Activated naive CD4-positive, alpha-beta T cell treated with anti-CD3 and anti-CD28 coated beads, Interleukin-2, amount 50 U/mL, for 72 hours (primary cell): ENCODE data around the gene CIAO3. TPM values are rescaled to one million over a fixed set of nuclear protein-coding genes. Genes with fewer than 3 reads are reported as not detected.
"Not testable (repeated sequence)": the region's sequence is repeated elsewhere in the genome, so short reads cannot be mapped to it uniquely, and the experiment has no call there.

Experiments
- ATAC-seq, 2 donors: fragments of 150-1000 bp; cut with Tn5 transposase; 2 replicates each; pipeline ENCODE4 v1.10.0; 2021; ENCODE audit warnings: mild to moderate bottlenecking in 2 of 2, moderate library complexity in 2 of 2
- DNase-seq, 2 donors: peaks; one replicate each; pipeline ENCODE4 v3.0.0; 2021 to 2022; ENCODE audit warnings: low spot score in 2 of 2
- H3K27ac Mint-ChIP-seq, 2 donors: one replicate each; pipeline ENCODE4 v1.8.0; 2022; ENCODE audit warnings: mild to moderate bottlenecking in 2 of 2, mixed read lengths in 2 of 2
- H3K36me3 Mint-ChIP-seq, 2 donors: one replicate each; pipeline ENCODE4 v1.8.0; 2022; ENCODE audit warnings: mixed read lengths in 2 of 2
- H3K9me3 Mint-ChIP-seq, 2 donors: one replicate each; pipeline ENCODE4 v1.8.0; 2022; ENCODE audit warnings: mixed read lengths in 2 of 2
- total RNA-seq, 2 donors: library from RNA; stranded (reverse); gene quantifications; one replicate each; pipeline ENCODE4 v1.2.3, GENCODE V29; 2022

Gene CIAO3
- total RNA-seq, 2 donors from 2014 or later: 41.7 to 122 TPM

GRCh38 chr16:712740-713250 lies 28.0 kb downstream of the CIAO3 start:
- H3K27ac Mint-ChIP-seq, H3K9me3 Mint-ChIP-seq, H3K36me3 Mint-ChIP-seq, ATAC-seq: not testable (repeated sequence)
- DNase-seq: peak in 1 of 2 donors; percentile 79

DNA sequence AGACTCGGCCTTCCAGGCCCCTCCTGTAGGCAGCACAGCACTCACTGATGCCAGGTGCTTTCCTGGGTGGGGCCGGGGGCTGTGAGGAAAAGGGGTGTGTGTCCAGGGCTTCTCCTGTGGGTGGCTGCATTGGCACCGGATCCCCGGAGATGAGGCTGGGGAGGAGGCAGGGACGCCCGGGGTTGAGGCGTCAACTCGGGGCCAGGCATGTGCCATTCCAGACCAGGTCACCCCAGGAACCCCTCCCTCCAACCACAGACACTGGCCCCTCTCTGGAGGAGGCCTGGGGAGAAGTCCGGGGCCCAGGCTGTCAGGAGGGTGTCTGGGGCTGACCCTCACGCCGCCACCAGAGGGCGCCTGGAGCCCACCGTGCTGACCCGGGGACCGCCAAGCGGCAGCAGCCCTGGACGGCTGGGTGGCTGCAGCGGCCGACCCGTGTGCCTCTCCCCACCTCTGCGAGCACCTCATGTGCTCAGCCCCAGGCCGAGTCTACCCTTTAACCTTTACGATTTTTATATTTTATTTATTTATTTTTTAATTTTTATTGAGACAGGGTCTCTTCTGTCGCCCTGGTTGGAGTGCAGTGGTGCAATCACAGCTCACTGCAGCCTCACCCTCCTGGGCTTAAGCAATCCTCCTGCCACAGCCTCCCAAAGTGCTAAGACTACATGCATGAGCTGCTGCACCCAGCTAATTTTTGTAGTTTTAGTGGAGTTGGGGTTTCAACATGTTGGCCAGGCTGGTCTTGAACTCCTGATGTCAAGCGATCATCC lies 29.1 kb downstream of the CIAO3 start:
- H3K27ac Mint-ChIP-seq: no peak overlapping the region
- no peaks in the 10 kb centered on the region for H3K36me3 Mint-ChIP-seq
- ATAC-seq (peak; percentile 65 to 71), DNase-seq (peak; percentile 78 to 90)
- no peaks in the 10 kb centered on the region for H3K9me3 Mint-ChIP-seq

GRCh38 chr16:711084-711483 lies 29.7 kb downstream of the CIAO3 start:
- ATAC-seq: no peak
- Mint-ChIP-seq H3K9me3 (no peaks in the 10 kb centered on the region), H3K36me3 (no peaks in the 10 kb centered on the region), H3K27ac (no peak overlapping the region)
- DNase-seq: no peak

DNA sequence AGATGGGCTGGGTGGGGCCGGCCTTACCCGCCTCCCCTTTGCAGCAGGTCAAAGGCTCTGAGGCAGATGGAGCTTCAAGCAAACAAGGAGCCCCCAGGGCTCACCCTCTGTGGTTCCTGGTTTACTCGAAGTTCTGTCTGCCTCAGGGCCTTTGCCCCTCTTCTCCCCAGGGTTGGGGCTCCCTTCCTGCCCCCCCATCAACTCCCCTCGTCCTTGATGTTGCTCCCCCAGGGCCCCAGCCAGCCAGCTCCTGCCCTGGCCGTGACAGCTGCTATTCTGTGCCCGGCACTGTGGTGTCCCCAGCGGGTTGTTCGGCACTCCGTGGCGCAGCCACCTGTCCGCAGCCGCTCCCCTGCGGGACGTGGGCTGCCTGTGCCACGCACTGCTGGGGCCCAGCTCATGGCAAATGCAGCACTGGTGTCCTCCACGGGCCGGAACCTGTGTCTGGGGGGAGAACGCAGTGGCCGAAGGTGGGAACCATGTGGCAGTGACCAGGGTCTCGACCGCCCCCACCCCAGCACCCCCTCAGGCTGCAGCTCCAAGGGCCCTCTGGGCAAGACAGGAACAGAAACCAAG lies 30.2 kb downstream of the CIAO3 start:
- H3K9me3 Mint-ChIP-seq: no peaks in the 10 kb centered on the region
- H3K27ac Mint-ChIP-seq: no peak overlapping the region
- ATAC-seq (no peak), DNase-seq (no peak)
- no peaks in the 10 kb centered on the region for H3K36me3 Mint-ChIP-seq

DNA sequence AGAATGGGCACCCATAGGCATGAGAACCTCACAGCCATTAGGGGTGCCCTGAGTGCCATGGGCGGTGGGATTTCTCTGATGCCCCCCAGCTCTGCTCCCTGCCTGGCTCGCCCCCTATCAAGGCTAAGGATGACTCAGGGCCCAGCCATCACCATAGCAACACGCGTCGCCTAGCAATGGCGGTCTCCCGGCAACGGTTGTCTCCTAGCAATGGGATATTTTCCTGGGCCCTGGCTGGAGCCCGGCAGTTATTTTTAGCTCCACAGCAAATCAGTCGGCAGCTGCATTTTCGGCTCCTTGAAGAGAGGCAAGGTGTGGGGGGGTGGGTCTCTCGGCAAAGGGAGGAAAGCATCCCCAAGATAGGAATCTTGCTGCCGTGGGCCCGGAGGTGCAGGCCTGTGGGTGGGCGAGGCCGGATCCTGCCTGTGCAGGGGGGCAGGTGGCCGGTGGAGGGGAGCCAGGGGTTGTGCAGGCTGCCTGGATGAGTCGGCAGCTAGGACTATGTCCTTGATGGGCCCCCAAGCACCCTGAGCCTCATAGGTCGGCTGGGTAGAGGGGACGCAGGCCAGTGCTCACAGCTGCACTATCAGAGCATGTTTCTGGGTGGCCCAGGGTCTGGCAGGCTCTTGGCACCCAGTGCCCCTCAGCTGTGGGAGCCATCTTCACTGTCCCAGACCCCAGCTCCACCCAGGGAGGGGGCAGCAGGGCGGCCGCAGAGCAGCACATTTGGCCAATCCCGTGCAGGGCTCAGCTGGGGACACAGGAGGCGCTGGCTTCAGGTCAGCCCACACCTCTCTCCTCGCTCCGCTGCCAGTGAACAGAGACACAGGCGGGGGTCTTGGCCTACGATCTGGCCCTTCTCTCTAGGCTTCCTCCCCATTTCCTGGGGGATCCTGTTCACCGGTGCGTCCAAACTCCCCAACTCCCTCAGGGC lies 31.0 kb downstream of the CIAO3 start:
- Mint-ChIP-seq H3K36me3 (no peaks in the 10 kb centered on the region), H3K27ac (no peak overlapping the region), H3K9me3 (no peaks in the 10 kb centered on the region)
- DNase-seq (no peak), ATAC-seq (no peak)

DNA sequence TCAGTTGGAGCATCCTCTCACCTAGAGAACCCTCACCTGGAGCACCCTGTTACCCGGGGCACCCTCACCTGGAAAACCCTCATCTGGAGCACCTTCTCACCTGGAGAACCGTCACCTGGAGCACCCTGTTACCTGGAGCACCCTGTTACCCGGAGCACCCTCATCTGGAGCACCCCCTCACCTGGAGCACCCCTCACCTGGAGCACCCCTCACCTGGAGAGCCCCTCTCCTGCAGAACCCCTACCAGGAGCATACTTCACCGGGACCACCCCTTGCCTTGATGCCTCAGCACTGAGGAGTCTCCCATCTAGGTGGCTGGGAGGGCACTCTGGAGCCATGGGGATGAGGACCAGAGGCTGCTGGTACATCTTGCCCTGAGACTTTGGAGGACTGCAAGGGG lies 31.8 kb downstream of the CIAO3 start:
- Mint-ChIP-seq H3K36me3 (no peaks in the 10 kb centered on the region), H3K27ac (no peak overlapping the region), H3K9me3 (no peaks in the 10 kb centered on the region)
- ATAC-seq: no peak
- no peak for DNase-seq

DNA sequence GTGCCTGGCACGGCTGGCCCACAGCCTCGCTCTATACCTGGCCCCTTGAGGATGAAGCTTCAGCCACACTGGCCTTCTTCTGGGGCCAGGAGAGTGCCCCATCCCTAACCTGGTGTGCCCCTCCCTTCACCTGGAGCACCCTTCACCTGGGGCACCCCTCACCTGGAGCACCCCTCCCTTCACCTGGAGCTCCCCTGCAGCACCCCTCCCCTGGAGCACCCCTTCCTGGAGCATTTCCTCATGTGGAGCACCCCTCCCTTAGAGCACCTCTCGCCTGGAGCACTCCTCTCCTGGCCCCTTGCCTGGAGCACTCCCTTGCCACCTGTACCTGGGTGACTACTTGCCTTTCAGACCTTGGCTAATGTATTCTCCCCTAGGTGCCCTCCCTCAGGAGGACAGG lies 32.8 kb downstream of the CIAO3 start:
- H3K36me3 Mint-ChIP-seq: no peaks in the 10 kb centered on the region
- no peak overlapping the region for H3K27ac Mint-ChIP-seq
- no peak for DNase-seq
- no peak for ATAC-seq
- H3K9me3 Mint-ChIP-seq: no peaks in the 10 kb centered on the region

- no peak for ATAC-seq
- H3K36me3 Mint-ChIP-seq: no peaks in the 10 kb centered on the region
These were observed 33.7 kb downstream of the CIAO3 start for GRCh38 chr16:707062-707538.

GRCh38 chr16:706189-707061 lies 34.4 kb downstream of the CIAO3 start:
- H3K36me3 Mint-ChIP-seq: no peaks in the 10 kb centered on the region
- H3K9me3 Mint-ChIP-seq: no peaks in the 10 kb centered on the region
- ATAC-seq (no peak), DNase-seq (no peak)
- no peak overlapping the region for H3K27ac Mint-ChIP-seq

More at GRCh38 chr16:707062-707538, 33.7 kb downstream of the CIAO3 start:
- H3K27ac Mint-ChIP-seq: no peak overlapping the region
- no peaks in the 10 kb centered on the region for H3K9me3 Mint-ChIP-seq
- DNase-seq: no peak

DNA sequence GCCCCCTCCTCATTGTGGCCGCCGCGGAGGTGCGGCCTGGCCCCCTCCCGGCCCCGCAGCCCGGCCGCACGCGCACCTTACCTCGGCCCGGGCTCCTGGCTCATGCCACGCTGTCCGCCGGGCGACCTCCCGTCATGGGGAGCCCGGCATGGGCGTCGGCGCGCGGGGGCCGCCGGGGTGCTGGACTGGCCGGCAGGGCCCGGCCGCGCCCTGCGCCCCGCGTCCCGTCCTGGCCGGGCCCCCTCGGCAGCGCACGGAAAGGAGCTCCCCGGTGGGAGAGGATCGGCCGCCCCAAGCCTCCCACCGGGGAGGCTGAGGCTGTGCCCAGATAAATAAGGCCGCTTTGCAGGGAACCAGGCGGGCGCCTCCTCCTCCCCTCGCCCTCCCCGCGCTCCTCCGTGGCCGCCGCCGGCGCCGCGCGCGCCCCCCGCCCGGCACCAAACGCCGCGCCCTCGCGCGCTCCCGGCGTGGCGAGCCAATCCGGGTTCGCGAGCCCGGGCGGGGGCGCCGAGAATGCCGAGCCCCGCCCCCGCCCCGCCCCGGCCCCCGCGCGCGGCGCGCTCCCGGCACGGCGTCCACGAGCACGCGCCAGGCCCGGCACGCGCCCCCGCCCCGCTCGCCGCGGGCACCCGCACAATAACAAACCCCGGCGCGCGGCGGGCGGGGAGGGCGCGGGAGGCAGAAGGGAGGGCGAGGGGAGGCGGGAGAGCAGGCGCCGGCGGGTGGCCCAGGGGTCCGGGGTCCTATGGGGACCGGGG lies 35.2 kb downstream of the CIAO3 start, which contains the start of gene FBXL16:
Gene FBXL16 (minus strand): TSS at position 371 of the 758 bp plus-strand sequence. CDS start 8,396 bp downstream, outside the sequence.
- DNase-seq: no peak
- H3K27ac Mint-ChIP-seq: no peak within 1 kb of the TSS
- no peak for ATAC-seq
- no peaks in the 10 kb centered on the region for H3K36me3 Mint-ChIP-seq
- H3K9me3 Mint-ChIP-seq: no peaks in the 10 kb centered on the region

DNA sequence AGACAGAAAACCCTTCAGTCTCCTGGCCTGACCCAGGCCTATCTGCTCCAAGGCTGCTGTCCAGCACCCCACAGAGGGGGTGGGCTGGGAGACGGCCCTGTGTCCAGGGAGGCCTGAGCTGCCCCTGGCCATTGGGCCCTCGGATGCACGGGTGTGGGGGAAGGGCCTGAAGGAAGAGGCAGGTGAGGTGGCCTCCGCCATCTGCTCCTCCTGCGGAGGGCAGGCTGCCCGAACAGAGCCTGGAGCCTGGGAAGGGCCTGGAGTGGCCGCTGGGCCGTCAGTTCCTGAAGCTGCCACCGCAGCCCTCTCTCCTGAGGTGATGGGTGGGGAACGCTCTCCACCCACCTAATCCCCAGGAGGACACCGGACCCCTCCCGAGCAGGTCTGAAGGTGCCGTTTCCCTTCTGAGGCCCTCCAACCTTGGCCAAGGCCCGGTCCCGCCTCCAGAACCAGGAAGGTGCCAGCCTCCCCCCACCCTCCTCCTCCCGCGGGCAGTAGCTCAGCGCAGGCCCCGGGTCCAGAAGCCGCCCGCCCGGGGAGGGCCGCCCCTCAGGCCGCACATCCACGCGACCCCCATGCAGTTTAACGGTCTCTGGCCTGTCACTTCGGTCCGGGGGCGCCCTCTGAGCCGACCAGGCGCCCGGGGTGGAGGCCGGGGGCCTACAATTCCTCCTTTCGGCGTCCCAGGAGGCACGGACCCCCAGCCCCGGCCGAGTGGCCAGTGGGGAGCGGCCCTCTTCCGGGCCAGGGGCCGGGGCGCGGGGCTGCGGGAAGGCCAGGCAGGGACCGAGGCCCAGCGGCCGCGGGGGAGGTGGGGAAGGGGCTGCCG lies 36.0 kb downstream of the CIAO3 start:
- Mint-ChIP-seq H3K27ac (no peak overlapping the region), H3K36me3 (no peaks in the 10 kb centered on the region), H3K9me3 (no peaks in the 10 kb centered on the region)
- DNase-seq (no peak), ATAC-seq (no peak)

DNA sequence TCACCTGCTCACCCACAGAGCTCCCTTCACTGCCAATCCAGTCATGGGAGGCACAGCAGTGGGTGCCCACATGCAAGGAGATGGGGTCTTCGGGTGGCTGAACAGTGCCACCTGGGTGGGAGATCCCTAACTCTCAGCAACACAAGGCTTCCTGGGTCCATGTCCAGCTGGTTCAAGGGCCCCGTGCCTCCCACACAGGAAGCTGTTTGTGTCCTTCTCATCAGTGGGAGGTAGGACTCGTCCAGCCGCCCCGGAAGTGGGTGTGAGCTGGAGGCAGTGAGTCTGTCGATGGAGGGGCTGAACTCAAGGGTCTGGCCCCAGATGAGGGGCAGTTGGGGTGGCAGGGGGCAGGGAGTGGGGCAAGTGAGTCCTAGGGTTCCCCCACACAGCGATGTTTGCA lies 36.8 kb downstream of the CIAO3 start:
- H3K27ac Mint-ChIP-seq: no peak overlapping the region
- H3K36me3 Mint-ChIP-seq: no peaks in the 10 kb centered on the region
- DNase-seq (no peak), ATAC-seq (no peak)
- no peaks in the 10 kb centered on the region for H3K9me3 Mint-ChIP-seq

DNA sequence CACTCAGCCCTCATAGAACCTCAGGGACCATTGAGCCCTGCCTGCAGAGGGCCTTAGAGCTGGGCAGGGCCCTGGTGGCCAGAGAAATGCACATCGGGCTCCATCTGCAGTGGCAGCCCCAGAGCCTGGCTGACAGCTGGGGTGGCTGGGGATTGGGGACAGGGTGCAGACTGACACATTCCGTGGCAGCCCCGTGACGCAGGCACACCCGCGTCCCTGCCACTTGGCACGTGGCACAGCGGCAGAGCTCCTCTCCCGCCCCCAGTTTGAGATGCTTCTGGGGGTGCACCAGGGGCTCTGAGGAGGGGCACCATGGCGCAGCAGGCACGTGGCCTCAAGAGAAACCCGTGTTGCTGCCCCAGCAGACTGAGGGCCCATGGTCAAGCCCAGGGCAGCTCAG lies 37.4 kb downstream of the CIAO3 start:
- ATAC-seq: no peak
- Mint-ChIP-seq H3K9me3 (no peaks in the 10 kb centered on the region), H3K27ac (no peak overlapping the region), H3K36me3 (no peaks in the 10 kb centered on the region)
- DNase-seq: no peak

DNA sequence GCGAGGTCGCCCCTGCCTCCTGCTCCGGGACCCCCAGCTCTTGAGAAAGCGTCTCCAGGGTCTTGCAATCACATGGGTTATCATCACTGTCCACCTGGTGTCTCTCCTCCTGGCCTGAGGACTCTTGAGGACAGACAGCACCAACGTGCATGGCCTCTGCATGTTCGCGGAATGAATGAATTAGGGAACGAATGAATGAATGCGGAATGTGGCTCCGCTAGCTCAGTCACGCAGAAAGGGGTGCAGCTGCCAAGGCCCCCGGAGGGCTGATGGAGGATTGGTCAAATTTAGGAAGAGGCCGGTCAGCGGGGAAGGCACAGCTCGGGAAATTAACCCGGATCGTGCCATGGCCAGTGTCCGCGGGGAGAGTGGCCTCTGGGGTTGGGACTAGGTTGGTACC lies 38.5 kb downstream of the CIAO3 start:
- Mint-ChIP-seq H3K9me3 (no peaks in the 10 kb centered on the region), H3K27ac (no peak overlapping the region), H3K36me3 (no peaks in the 10 kb centered on the region)
- ATAC-seq (no peak), DNase-seq (no peak)
